GM23338 (cell line): ENCODE results near the gene RBPJ.

ENCODE experiments used
- CREB1 ChIP-seq: fragments of 250-450 bp; sonication (Bioruptor Pico); IDR thresholded peaks from 2 replicates; pipeline ENCODE4 v1.5.0; 2020; ENCODE audit warnings: low read depth, mild to moderate bottlenecking, moderate library complexity
- EZH2 ChIP-seq: fragments of 200-600 bp; sonication (generic); IDR thresholded peaks from one replicate; pipeline ENCODE4 v1.8.0; 2017; ENCODE audit warnings: antibody characterized with exemption, mild to moderate bottlenecking, low read depth; ENCODE audit not compliant: unreplicated experiment
- EZH2phosphoT487 ChIP-seq: fragments of 200-600 bp; sonication (generic); IDR thresholded peaks from one replicate; pipeline ENCODE4 v1.8.1; 2018; ENCODE audit warnings: antibody characterized with exemption; ENCODE audit not compliant: unreplicated experiment
- REST ChIP-seq: IDR thresholded peaks from one replicate; pipeline ENCODE4 v1.6.1; 2018; ENCODE audit warnings: antibody characterized with exemption; ENCODE audit not compliant: unreplicated experiment
- TF ChIP-seq, protein P1 (sequence below), 2 experiments: fragments of 200-600 bp in 1 of 2; sonication (generic) in 1 of 2; conservative IDR thresholded peaks; 2 replicates each; pipeline versions ENCODE4 v1.5.1 to v1.6.1; 2016 to 2017; ENCODE audit warnings: antibody characterized with exemption in 2 of 2, low read depth in 2 of 2, mild to moderate bottlenecking in 2 of 2, moderate library complexity in 1 of 2
- TF ChIP-seq, protein P2 (sequence below): IDR thresholded peaks from 2 replicates; pipeline ENCODE4 v1.6.1; 2016; ENCODE audit warnings: antibody characterized with exemption

- TF ChIP-seq, protein P1, sequence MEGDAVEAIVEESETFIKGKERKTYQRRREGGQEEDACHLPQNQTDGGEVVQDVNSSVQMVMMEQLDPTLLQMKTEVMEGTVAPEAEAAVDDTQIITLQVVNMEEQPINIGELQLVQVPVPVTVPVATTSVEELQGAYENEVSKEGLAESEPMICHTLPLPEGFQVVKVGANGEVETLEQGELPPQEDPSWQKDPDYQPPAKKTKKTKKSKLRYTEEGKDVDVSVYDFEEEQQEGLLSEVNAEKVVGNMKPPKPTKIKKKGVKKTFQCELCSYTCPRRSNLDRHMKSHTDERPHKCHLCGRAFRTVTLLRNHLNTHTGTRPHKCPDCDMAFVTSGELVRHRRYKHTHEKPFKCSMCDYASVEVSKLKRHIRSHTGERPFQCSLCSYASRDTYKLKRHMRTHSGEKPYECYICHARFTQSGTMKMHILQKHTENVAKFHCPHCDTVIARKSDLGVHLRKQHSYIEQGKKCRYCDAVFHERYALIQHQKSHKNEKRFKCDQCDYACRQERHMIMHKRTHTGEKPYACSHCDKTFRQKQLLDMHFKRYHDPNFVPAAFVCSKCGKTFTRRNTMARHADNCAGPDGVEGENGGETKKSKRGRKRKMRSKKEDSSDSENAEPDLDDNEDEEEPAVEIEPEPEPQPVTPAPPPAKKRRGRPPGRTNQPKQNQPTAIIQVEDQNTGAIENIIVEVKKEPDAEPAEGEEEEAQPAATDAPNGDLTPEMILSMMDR (conservative IDR thresholded peaks at IDR 0.05; ENCODE audit: low read depth in 2 of 2): no peak
- TF ChIP-seq EZH2 (no peak), EZH2phosphoT487 (no peak), REST (no peak), CREB1 (peak; percentile 33)
- TF ChIP-seq, protein P2, sequence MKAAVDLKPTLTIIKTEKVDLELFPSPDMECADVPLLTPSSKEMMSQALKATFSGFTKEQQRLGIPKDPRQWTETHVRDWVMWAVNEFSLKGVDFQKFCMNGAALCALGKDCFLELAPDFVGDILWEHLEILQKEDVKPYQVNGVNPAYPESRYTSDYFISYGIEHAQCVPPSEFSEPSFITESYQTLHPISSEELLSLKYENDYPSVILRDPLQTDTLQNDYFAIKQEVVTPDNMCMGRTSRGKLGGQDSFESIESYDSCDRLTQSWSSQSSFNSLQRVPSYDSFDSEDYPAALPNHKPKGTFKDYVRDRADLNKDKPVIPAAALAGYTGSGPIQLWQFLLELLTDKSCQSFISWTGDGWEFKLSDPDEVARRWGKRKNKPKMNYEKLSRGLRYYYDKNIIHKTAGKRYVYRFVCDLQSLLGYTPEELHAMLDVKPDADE: no peak
Observed at GRCh38 chr4:26346203-26346620, 25.4 kb downstream of the RBPJ start.
